ENCODE measurements around the gene DIRAS3.

DNA sequence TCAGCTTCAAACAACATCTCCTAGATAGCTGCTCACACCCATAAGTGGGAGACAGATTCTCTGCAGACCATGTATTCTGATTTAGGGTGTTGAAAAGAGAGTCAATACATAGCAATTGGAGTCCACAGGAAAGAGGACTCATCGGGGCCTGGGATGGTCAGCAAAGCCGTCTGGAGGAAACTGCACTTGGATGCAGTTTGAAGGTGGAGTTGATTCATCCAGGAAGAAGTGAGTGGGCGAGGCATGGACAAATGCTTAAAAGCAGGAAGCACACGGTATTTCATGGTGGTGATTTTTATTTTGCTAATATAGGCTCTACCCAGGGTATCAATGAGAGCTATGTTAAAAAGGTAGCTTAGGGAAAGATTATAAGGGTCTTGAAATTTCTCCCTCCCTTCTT is 36.8 kb upstream of the DIRAS3 start:
- TF ChIP-seq, protein P1, sequence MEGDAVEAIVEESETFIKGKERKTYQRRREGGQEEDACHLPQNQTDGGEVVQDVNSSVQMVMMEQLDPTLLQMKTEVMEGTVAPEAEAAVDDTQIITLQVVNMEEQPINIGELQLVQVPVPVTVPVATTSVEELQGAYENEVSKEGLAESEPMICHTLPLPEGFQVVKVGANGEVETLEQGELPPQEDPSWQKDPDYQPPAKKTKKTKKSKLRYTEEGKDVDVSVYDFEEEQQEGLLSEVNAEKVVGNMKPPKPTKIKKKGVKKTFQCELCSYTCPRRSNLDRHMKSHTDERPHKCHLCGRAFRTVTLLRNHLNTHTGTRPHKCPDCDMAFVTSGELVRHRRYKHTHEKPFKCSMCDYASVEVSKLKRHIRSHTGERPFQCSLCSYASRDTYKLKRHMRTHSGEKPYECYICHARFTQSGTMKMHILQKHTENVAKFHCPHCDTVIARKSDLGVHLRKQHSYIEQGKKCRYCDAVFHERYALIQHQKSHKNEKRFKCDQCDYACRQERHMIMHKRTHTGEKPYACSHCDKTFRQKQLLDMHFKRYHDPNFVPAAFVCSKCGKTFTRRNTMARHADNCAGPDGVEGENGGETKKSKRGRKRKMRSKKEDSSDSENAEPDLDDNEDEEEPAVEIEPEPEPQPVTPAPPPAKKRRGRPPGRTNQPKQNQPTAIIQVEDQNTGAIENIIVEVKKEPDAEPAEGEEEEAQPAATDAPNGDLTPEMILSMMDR (IDR thresholded peaks at IDR 0.05; ENCODE audit: low read depth, low read length, missing input control), result no peak
- TF ChIP-seq, protein P2, sequence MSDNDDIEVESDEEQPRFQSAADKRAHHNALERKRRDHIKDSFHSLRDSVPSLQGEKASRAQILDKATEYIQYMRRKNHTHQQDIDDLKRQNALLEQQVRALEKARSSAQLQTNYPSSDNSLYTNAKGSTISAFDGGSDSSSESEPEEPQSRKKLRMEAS (IDR thresholded peaks at IDR 0.05), result no peak
- TF ChIP-seq SP1 (IDR thresholded peaks at IDR 0.05) (no peak), RAD21 (IDR thresholded peaks at IDR 0.05) (no peak), GABPA (IDR thresholded peaks at IDR 0.05 in 1 of 2, conservative IDR thresholded peaks at IDR 0.05 in 1 of 2) (no peak), EGR1 (IDR thresholded peaks at IDR 0.05; ENCODE audit: low read depth in 2 of 2) (no peak), FOXA1 (IDR thresholded peaks at IDR 0.05) (no peak), RXRA (IDR thresholded peaks at IDR 0.05) (no peak), YY1 (IDR thresholded peaks at IDR 0.05) (no peak), FOXA2 (IDR thresholded peaks at IDR 0.05) (no peak), JUND (IDR thresholded peaks at IDR 0.05) (no peak), NR2F2 (IDR thresholded peaks at IDR 0.05) (no peak)
- TF ChIP-seq, protein P3, sequence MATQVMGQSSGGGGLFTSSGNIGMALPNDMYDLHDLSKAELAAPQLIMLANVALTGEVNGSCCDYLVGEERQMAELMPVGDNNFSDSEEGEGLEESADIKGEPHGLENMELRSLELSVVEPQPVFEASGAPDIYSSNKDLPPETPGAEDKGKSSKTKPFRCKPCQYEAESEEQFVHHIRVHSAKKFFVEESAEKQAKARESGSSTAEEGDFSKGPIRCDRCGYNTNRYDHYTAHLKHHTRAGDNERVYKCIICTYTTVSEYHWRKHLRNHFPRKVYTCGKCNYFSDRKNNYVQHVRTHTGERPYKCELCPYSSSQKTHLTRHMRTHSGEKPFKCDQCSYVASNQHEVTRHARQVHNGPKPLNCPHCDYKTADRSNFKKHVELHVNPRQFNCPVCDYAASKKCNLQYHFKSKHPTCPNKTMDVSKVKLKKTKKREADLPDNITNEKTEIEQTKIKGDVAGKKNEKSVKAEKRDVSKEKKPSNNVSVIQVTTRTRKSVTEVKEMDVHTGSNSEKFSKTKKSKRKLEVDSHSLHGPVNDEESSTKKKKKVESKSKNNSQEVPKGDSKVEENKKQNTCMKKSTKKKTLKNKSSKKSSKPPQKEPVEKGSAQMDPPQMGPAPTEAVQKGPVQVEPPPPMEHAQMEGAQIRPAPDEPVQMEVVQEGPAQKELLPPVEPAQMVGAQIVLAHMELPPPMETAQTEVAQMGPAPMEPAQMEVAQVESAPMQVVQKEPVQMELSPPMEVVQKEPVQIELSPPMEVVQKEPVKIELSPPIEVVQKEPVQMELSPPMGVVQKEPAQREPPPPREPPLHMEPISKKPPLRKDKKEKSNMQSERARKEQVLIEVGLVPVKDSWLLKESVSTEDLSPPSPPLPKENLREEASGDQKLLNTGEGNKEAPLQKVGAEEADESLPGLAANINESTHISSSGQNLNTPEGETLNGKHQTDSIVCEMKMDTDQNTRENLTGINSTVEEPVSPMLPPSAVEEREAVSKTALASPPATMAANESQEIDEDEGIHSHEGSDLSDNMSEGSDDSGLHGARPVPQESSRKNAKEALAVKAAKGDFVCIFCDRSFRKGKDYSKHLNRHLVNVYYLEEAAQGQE (IDR thresholded peaks at IDR 0.05), result no peak
- TF ChIP-seq, protein P4, sequence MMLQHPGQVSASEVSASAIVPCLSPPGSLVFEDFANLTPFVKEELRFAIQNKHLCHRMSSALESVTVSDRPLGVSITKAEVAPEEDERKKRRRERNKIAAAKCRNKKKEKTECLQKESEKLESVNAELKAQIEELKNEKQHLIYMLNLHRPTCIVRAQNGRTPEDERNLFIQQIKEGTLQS (IDR thresholded peaks at IDR 0.05), result no peak
